Trophoblast cell (in vitro differentiated cells and primary cell): ENCODE results near the gene SLC41A1.

Source experiments
- DNase-seq, 2 donors: peaks; one replicate each; pipeline ENCODE4 v3.0.0-alpha.2; 2016
- H2AFZ ChIP-seq: 2 replicates; pipeline ENCODE4 v1.6.1; 2013; ENCODE audit warnings: low read length, moderate library complexity, mild to moderate bottlenecking; ENCODE audit not compliant: insufficient read depth, poor library complexity
- H2AK5ac ChIP-seq: 2 replicates; pipeline ENCODE4 v1.6.1; 2013; ENCODE audit warnings: mild to moderate bottlenecking, low read length
- H2BK120ac ChIP-seq: 2 replicates; pipeline ENCODE4 v1.6.1; 2013; ENCODE audit warnings: low read length, mild to moderate bottlenecking, moderate library complexity; ENCODE audit not compliant: insufficient read depth, poor library complexity
- H2BK12ac ChIP-seq: 2 replicates; pipeline ENCODE4 v1.6.1; 2013; ENCODE audit warnings: mild to moderate bottlenecking, low read length, moderate library complexity
- H2BK5ac ChIP-seq: 2 replicates; pipeline ENCODE4 v1.6.1; 2013; ENCODE audit warnings: low read length, low read depth, moderate library complexity, mild to moderate bottlenecking; ENCODE audit not compliant: poor library complexity
- H3K14ac ChIP-seq: 2 replicates; pipeline ENCODE4 v1.6.1; 2013; ENCODE audit warnings: mild to moderate bottlenecking, low read length
- H3K18ac ChIP-seq: 2 replicates; pipeline ENCODE4 v1.6.1; 2013; ENCODE audit warnings: mild to moderate bottlenecking, low read length
- H3K23ac ChIP-seq: 2 replicates; pipeline ENCODE4 v1.6.1; 2013; ENCODE audit warnings: low read length
- H3K27ac ChIP-seq: 2 replicates; pipeline ENCODE4 v1.5.1; 2013; ENCODE audit warnings: low read depth, mild to moderate bottlenecking, inconsistent platforms, low read length, moderate library complexity
- H3K27me3 ChIP-seq: 2 replicates; pipeline ENCODE4 v1.6.1; 2013; ENCODE audit warnings: inconsistent platforms, mild to moderate bottlenecking, low read length, moderate library complexity; ENCODE audit not compliant: insufficient read depth
- H3K36me3 ChIP-seq, 2 experiments: 1 replicate in 1 of 2; 2 replicates in 1 of 2; pipeline ENCODE4 v1.6.1; 2013; ENCODE audit warnings: low read length in 2 of 2, mild to moderate bottlenecking in 2 of 2, moderate library complexity in 1 of 2; ENCODE audit not compliant: insufficient read depth in 2 of 2, control insufficient read depth in 1 of 2
- H3K4ac ChIP-seq: 2 replicates; pipeline ENCODE4 v1.6.1; 2013; ENCODE audit warnings: low read depth, mild to moderate bottlenecking, low read length, moderate library complexity
- H3K4me1 ChIP-seq, 2 experiments: 1 replicate in 1 of 2; 2 replicates in 1 of 2; pipeline ENCODE4 v1.6.1; 2013; ENCODE audit warnings: low read length in 2 of 2, mild to moderate bottlenecking in 2 of 2, moderate library complexity in 1 of 2; ENCODE audit not compliant: insufficient read depth in 2 of 2, control insufficient read depth in 1 of 2
- H3K4me2 ChIP-seq: 2 replicates; pipeline ENCODE4 v1.6.1; 2013; ENCODE audit warnings: inconsistent platforms, mild to moderate bottlenecking, low read length, moderate library complexity
- H3K4me3 ChIP-seq: 2 replicates; pipeline ENCODE4 v1.5.1; 2013; ENCODE audit warnings: mild to moderate bottlenecking, low read depth, low read length, inconsistent platforms
- H3K79me1 ChIP-seq: one replicate; pipeline ENCODE4 v1.6.1; 2013; ENCODE audit warnings: low read length
- H3K79me2 ChIP-seq: 2 replicates; pipeline ENCODE4 v1.6.1; 2013; ENCODE audit warnings: low read length, mild to moderate bottlenecking; ENCODE audit not compliant: control insufficient read depth, insufficient read depth, poor library complexity
- H3K9ac ChIP-seq: 2 replicates; pipeline ENCODE4 v1.6.1; 2013; ENCODE audit warnings: mild to moderate bottlenecking, low read length
- H3K9me3 ChIP-seq: 2 replicates; pipeline ENCODE4 v1.6.1; 2013; ENCODE audit warnings: low read depth, mild to moderate bottlenecking, control low read depth, inconsistent platforms, low read length; ENCODE audit not compliant: insufficient read depth
- H4K12ac ChIP-seq: 2 replicates; pipeline ENCODE4 v1.6.1; 2013; ENCODE audit warnings: low read depth, mild to moderate bottlenecking, low read length, moderate library complexity
- H4K8ac ChIP-seq: 2 replicates; pipeline ENCODE4 v1.6.1; 2013; ENCODE audit warnings: low read depth, mild to moderate bottlenecking, low read length, moderate library complexity
- H4K91ac ChIP-seq: one replicate; pipeline ENCODE4 v1.6.1; 2013; ENCODE audit warnings: low read depth, mild to moderate bottlenecking, low read length, moderate library complexity
- WGBS: extraction: QIAGEN DNeasy Blood & Tissue Kit; methylation state at CpG from one replicate; pipeline ENCODE4 v1.1.7; 2013; ENCODE audit warnings: missing lambda C conversion rate; ENCODE audit not compliant: insufficient read length, insufficient coverage; ENCODE audit errors: extremely low coverage; 5-methylcytosine and 5-hydroxymethylcytosine counted together

SLC41A1 gene

GRCh38 chr1:205756552-205756951, 56.4 kb downstream of the SLC41A1 start:
- Histone ChIP-seq H3K9me3 (no peaks in the 10 kb centered on the region), H2AFZ (no peak overlapping the region), H2BK12ac (no peak overlapping the region), H2AK5ac (no peak overlapping the region), H3K27me3 (no peaks in the 10 kb centered on the region), H3K4me1 (no peaks in the 10 kb centered on the region), H4K8ac (no peak overlapping the region), H4K12ac (no peak overlapping the region), H2BK120ac (no peak overlapping the region), H3K4me3 (no peak overlapping the region), H3K9ac (no peak overlapping the region), H3K79me1 (no peaks in the 10 kb centered on the region), H3K23ac (no peak overlapping the region), H3K4me2 (no peak overlapping the region), H3K27ac (no peak overlapping the region), H3K79me2 (no peaks in the 10 kb centered on the region), H4K91ac (no peak overlapping the region), H3K14ac (no peak overlapping the region), H3K36me3 (no peaks in the 10 kb centered on the region), H2BK5ac (no peak overlapping the region), H3K4ac (no peak overlapping the region), H3K18ac (no peak overlapping the region)
- WGBS = no CpG with 5 or more reads among the region's 3 CpGs
- DNase-seq = no peak

DNA sequence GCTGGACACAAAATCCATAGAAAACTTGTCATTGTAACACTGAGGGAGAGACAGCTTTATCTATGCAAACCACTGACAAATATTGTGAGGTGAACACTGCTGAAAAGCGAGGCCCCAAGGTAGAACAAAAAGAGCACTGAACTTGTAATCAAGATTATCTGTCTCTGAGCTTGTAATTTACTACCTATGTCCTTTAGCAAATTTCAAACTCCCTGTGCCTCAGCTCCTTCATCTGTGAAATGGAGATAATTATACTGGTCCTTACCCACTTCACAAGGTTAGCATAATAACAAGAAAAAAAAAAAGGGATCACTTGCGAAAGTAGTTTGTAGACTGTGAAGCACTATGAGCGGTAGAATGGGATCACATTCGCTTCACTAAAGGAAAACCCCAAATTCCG, 58.1 kb downstream of the SLC41A1 start:
- no peaks in the 10 kb centered on the region for H3K9me3 ChIP-seq
- H3K79me1 ChIP-seq = peaks cover 7% of the 10 kb centered on the region
- no peaks in the 10 kb centered on the region for H3K36me3 ChIP-seq
- no peak overlapping the region for H3K23ac ChIP-seq
- no CpG with 5 or more reads among the region's 5 CpGs for WGBS
- H3K4ac ChIP-seq = no peak overlapping the region
- H2AK5ac ChIP-seq = no peak overlapping the region
- no peak overlapping the region for H4K8ac ChIP-seq
- H3K27ac ChIP-seq = no peak overlapping the region
- no peak overlapping the region for H3K14ac ChIP-seq
- DNase-seq = no peak
- no peak overlapping the region for H2AFZ ChIP-seq
- no peak overlapping the region for H3K18ac ChIP-seq
- no peaks in the 10 kb centered on the region for H3K27me3 ChIP-seq
- H3K4me2 ChIP-seq = no peak overlapping the region
- no peak overlapping the region for H3K9ac ChIP-seq
- no peak overlapping the region for H2BK12ac ChIP-seq
- no peak overlapping the region for H4K91ac ChIP-seq
- H3K4me3 ChIP-seq = no peak overlapping the region
- H3K4me1 ChIP-seq = no peaks in the 10 kb centered on the region
- peaks cover 1% of the 10 kb centered on the region for H3K79me2 ChIP-seq
- no peak overlapping the region for H2BK5ac ChIP-seq
- H4K12ac ChIP-seq = no peak overlapping the region
- H2BK120ac ChIP-seq = no peak overlapping the region

DNA sequence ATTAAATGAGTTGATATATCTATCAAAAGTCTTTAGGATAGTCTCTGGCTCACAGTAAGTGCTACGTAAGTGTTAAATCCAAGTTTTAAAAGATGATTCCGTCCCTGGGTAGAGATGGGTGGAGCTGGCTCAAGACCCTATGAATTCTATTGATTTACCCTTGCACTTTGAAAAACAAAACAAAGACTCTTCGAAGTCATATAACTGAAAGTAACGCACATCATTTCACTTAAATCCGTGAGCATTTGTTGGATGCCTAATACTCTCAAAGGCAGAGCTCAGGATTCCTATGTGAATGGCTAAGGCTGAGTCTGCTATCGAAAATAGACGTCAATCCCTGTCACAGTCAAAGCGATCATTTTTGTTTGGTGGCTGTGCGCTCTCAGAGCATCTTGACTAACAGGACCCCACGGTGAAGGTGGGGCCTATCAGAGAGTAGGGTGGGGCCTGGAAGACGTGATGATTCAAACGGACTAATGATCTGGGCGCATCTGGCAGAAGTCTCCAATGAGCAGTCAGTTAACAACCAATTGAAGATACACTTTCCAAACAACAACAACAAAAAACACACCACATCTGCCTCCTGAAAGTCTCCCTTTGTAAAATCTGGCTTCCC, 61.9 kb downstream of the SLC41A1 start:
- H3K14ac ChIP-seq = no peak overlapping the region
- no peak overlapping the region for H3K18ac ChIP-seq
- H3K4ac ChIP-seq = no peak overlapping the region
- no peak overlapping the region for H3K9ac ChIP-seq
- H3K9me3 ChIP-seq = no peaks in the 10 kb centered on the region
- no peak overlapping the region for H4K91ac ChIP-seq
- no peak overlapping the region for H2BK12ac ChIP-seq
- no peak overlapping the region for H4K8ac ChIP-seq
- peaks cover 12% of the 10 kb centered on the region for H3K79me2 ChIP-seq
- H3K36me3 ChIP-seq = no peaks in the 10 kb centered on the region
- H3K27me3 ChIP-seq = no peaks in the 10 kb centered on the region
- H3K4me2 ChIP-seq = no peak overlapping the region
- H3K27ac ChIP-seq = no peak overlapping the region
- H3K4me1 ChIP-seq = peaks cover 0 to 5% of the 10 kb centered on the region in 2 experiments
- no peak overlapping the region for H2AFZ ChIP-seq
- no peak overlapping the region for H3K23ac ChIP-seq
- no peak overlapping the region for H2BK5ac ChIP-seq
- no peak overlapping the region for H3K4me3 ChIP-seq
- no CpG with 5 or more reads among the region's 13 CpGs for WGBS
- no peak overlapping the region for H2AK5ac ChIP-seq
- no peak for DNase-seq
- H3K79me1 ChIP-seq = peaks cover 12% of the 10 kb centered on the region
- no peak overlapping the region for H4K12ac ChIP-seq
- no peak overlapping the region for H2BK120ac ChIP-seq

GRCh38 chr1:205750138-205751035, 62.6 kb downstream of the SLC41A1 start, which contains the start of gene NUCKS1:
Gene NUCKS1 (minus strand): TSS chr1:205750182. CDS start chr1:205749973, 209 bp downstream.
- WGBS = no CpG with 5 or more reads among the region's 27 CpGs
- Histone ChIP-seq H2BK5ac (peak within 1 kb of the TSS; percentile 98), H3K14ac (peak within 1 kb of the TSS; percentile 98), H3K4me3 (peak within 1 kb of the TSS; percentile 92), H3K27me3 (no peaks in the 10 kb centered on the region), H3K4me1 (peaks cover 0 to 5% of the 10 kb centered on the region in 2 experiments), H2BK120ac (peak within 1 kb of the TSS; percentile 93), H4K8ac (peak within 1 kb of the TSS; percentile 99), H3K36me3 (no peaks in the 10 kb centered on the region), H3K79me1 (peaks cover 12% of the 10 kb centered on the region), H2AK5ac (peak within 1 kb of the TSS; percentile 98), H3K23ac (no peak within 1 kb of the TSS), H3K9ac (peak within 1 kb of the TSS; percentile 90), H4K91ac (peak within 1 kb of the TSS; percentile 100), H3K27ac (peak within 1 kb of the TSS; percentile 98), H3K4me2 (peak within 1 kb of the TSS; percentile 86), H2BK12ac (no peak within 1 kb of the TSS), H3K9me3 (no peaks in the 10 kb centered on the region), H3K18ac (peak within 1 kb of the TSS; percentile 96), H3K79me2 (peaks cover 14% of the 10 kb centered on the region), H4K12ac (peak within 1 kb of the TSS; percentile 92), H2AFZ (peak within 1 kb of the TSS; percentile 93), H3K4ac (peak within 1 kb of the TSS; percentile 99)
- DNase-seq = peak; percentile 98 to 99
